GM12878 (cell line): ENCODE measurements around the gene CACNA2D1. TPM values are rescaled to one million over a fixed set of nuclear protein-coding genes. Genes with fewer than 3 reads are reported as not detected.

Source experiments
- ATAC-seq: fragments of 200-7000 bp; cut with Tn5 transposase; 3 replicates; pipeline ENCODE4 v1.9.1; 2020; ENCODE audit warnings: mild to moderate bottlenecking, moderate library complexity
- BruUV-seq: library from RNA; stranded (reverse); fragments of 400-500 nt; replicated peaks from 2 replicates; lab custom pipeline; 2021; lab: Mats Ljungman, UMichigan
- CTCF ChIA-PET: fragments of 300-600 bp; sonication (Branson Sonifier 250); formaldehyde crosslinking; extraction: SDS; loops from one replicate; lab custom pipeline; 2021; ENCODE audit warnings: inconsistent platforms; lab: Yijun Ruan, JAX
- POLR2A ChIA-PET: fragments of 350-600 bp; formaldehyde crosslinking; extraction: SDS; loops from one replicate; lab custom pipeline; 2021; ENCODE audit warnings: inconsistent platforms; lab: Charles Lee
- RAD21 ChIA-PET: fragments of 300-600 bp; sonication (Branson Sonifier 250); formaldehyde crosslinking; loops from one replicate; lab custom pipeline; 2023; ENCODE audit warnings: antibody characterized with exemption; ENCODE audit not compliant: unreplicated experiment; lab: Charles Lee
- SMC1A ChIA-PET: fragments of 300-600 bp; sonication (Branson Sonifier 250); formaldehyde crosslinking; loops from one replicate; lab custom pipeline; 2023; ENCODE audit not compliant: unreplicated experiment, uncharacterized antibody; lab: Charles Lee
- DNase-seq: peaks from one replicate; pipeline ENCODE4 v3.0.0-alpha.2; 2011; ENCODE audit warnings: low read depth, low spot score
- FAIRE-seq: peaks from 3 replicates; lab custom pipeline; 2011; peaks lifted over from hg19 to GRCh38; lab: Jason Lieb, UNC
- H2AFZ ChIP-seq: 2 replicates; pipeline ENCODE4 v1.6.0; 2011; ENCODE audit warnings: low read depth, low read length, control low read depth; ENCODE audit not compliant: control insufficient read depth
- H3K27ac ChIP-seq: 2 replicates; pipeline ENCODE4 v1.5.1; 2011; ENCODE audit warnings: control low read depth; ENCODE audit not compliant: control insufficient read depth, insufficient read depth
- H3K27me3 ChIP-seq, 2 experiments: replicated peaks in 1 of 2; 2 replicates each; pipeline versions ENCODE4 v1.6.0 to v1.6.1; 2011; ENCODE audit warnings: low read length in 1 of 2; ENCODE audit not compliant: control insufficient read depth in 2 of 2, insufficient read depth in 2 of 2
- H3K36me3 ChIP-seq, 2 experiments: 2 replicates each; pipeline ENCODE4 v1.5.1; 2011; ENCODE audit warnings: low read length in 1 of 2; ENCODE audit not compliant: control insufficient read depth in 2 of 2, insufficient read depth in 2 of 2
- H3K4me1 ChIP-seq: 2 replicates; pipeline ENCODE4 v1.6.1; 2011; ENCODE audit warnings: mild to moderate bottlenecking, low read length, moderate library complexity, mixed read lengths; ENCODE audit not compliant: control insufficient read depth, insufficient read depth
- H3K4me2 ChIP-seq: 2 replicates; pipeline ENCODE4 v1.6.0; 2011; ENCODE audit warnings: control low read depth; ENCODE audit not compliant: control insufficient read depth, insufficient read depth
- H3K4me3 ChIP-seq: fragments of 200-600 bp; sonication (generic); 2 replicates; pipeline ENCODE4 v1.5.1; 2016
- H3K79me2 ChIP-seq: 2 replicates; pipeline ENCODE4 v1.6.0; 2011; ENCODE audit warnings: low read length; ENCODE audit not compliant: control insufficient read depth, insufficient read depth
- H3K9ac ChIP-seq: 2 replicates; pipeline ENCODE4 v1.8.0; 2011; ENCODE audit warnings: low read length, control low read depth, mixed read lengths; ENCODE audit not compliant: control insufficient read depth, insufficient read depth
- H3K9me3 ChIP-seq: replicated peaks from 3 replicates; pipeline ENCODE4 v1.5.1; 2011; ENCODE audit warnings: mild to moderate bottlenecking, low read length; ENCODE audit not compliant: control insufficient read depth, insufficient read depth
- H4K20me1 ChIP-seq: 2 replicates; pipeline ENCODE4 v1.6.0; 2011; ENCODE audit not compliant: control insufficient read depth, insufficient read depth
- ATF7 ChIP-seq: fragments of 450-650 bp; IDR thresholded peaks from 2 replicates; pipeline ENCODE4 v1.6.1; 2016; ENCODE audit warnings: low read depth, mild to moderate bottlenecking
- CBX5 ChIP-seq: sonication (generic); IDR thresholded peaks from 2 replicates; pipeline ENCODE4 v1.6.1; 2016; ENCODE audit warnings: low read depth, moderate library complexity, mild to moderate bottlenecking, inconsistent platforms
- DPF2 ChIP-seq: fragments of 450-650 bp; IDR thresholded peaks from 2 replicates; pipeline ENCODE4 v1.6.1; 2017; ENCODE audit warnings: mild to moderate bottlenecking
- EP300 ChIP-seq, 2 experiments: fragments of 150-350 bp in 1 of 2; IDR thresholded peaks; 2 replicates each; pipeline ENCODE4 v1.6.1; 2011 to 2012; ENCODE audit warnings: low read depth in 2 of 2, low read length in 2 of 2, borderline replicate concordance in 1 of 2, improper control_type of control experiment in 1 of 2, inconsistent platforms in 1 of 2; ENCODE audit not compliant: control insufficient read depth in 1 of 2
- MTA2 ChIP-seq: fragments of 450-650 bp; IDR thresholded peaks from 2 replicates; pipeline ENCODE4 v1.6.1; 2016; ENCODE audit warnings: low read depth, mild to moderate bottlenecking, moderate library complexity
- RAD21 ChIP-seq: IDR thresholded peaks from 2 replicates; pipeline ENCODE4 v1.6.1; 2011; ENCODE audit warnings: mild to moderate bottlenecking, low read depth, low read length, moderate library complexity; ENCODE audit not compliant: insufficient read depth
- RELA ChIP-seq: fragments of 450-650 bp; IDR thresholded peaks from 2 replicates; pipeline ENCODE4 v1.8.0; 2014; ENCODE audit warnings: borderline replicate concordance; ENCODE audit not compliant: partially characterized antibody
- SMARCA5 ChIP-seq: fragments of 450-650 bp; IDR thresholded peaks from 2 replicates; pipeline ENCODE4 v1.6.1; 2017; ENCODE audit warnings: mild to moderate bottlenecking
- STAT3 ChIP-seq: IDR thresholded peaks from 2 replicates; pipeline ENCODE4 v1.6.1; 2011; ENCODE audit warnings: low read depth, low read length, improper control_type of control experiment
- TBL1XR1 ChIP-seq: IDR thresholded peaks from 2 replicates; pipeline ENCODE4 v1.6.1; 2012; ENCODE audit warnings: low read depth, low read length, improper control_type of control experiment
- WRNIP1 ChIP-seq: IDR thresholded peaks from 2 replicates; pipeline ENCODE4 v1.6.1; 2011; ENCODE audit warnings: low read depth, low read length, improper control_type of control experiment, borderline replicate concordance
- WGBS: methylation state at CpG from one replicate; pipeline ENCODE4 v1.1.6; 2016; ENCODE audit warnings: low lambda C conversion rate; ENCODE audit not compliant: insufficient replicate concordance, insufficient coverage; ENCODE audit errors: missing lambda C conversion rate; 5-methylcytosine and 5-hydroxymethylcytosine counted together
- in situ Hi-C: fragments of 300-500 bp; cut with MboI; formaldehyde crosslinking; loops from 9 replicates; pipeline ENCODE4 v1.14.3; 2018; ENCODE audit warnings: mixed read lengths
- intact Hi-C: fragments of 100-400 bp; cut with micrococcal nuclease; formaldehyde crosslinking; loops from one replicate; pipeline ENCODE4 v1.14.2; 2022; ENCODE audit not compliant: unreplicated experiment
- polyA plus RNA-seq, 11 experiments: library from polyadenylated mRNA; depleted of rRNA in 4 of 11; unstranded in 6 of 11; stranded (reverse) in 5 of 11; fragments of >200 nt; fragmentation: Nextera tagmentation in 4 of 11; fragmentation: Illumina TruSeq in 1 of 11; extraction: Ambion mirVana in 4 of 11; extraction: Trizol in 1 of 11; gene quantifications; 1 replicate in 1 of 11; 2 replicates in 10 of 11; pipeline versions ENCODE4 v1.2.1 to v1.2.3, GENCODE V29; 2011 to 2016; ENCODE audit warnings: inconsistent platforms in 2 of 11, missing spikeins in 2 of 11, low read depth in 1 of 11
- total RNA-seq, 4 experiments: library from RNA; depleted of rRNA in 3 of 4; stranded (reverse); fragments of >200 nt in 3 of 4; fragmentation: Illumina TruSeq in 1 of 4; extraction: Trizol in 1 of 4; gene quantifications; 2 replicates each; pipeline versions ENCODE4 v1.2.1 to v1.2.3, GENCODE V29; 2013 to 2021
- TF ChIP-seq, protein P1 (sequence below): fragments of 450-650 bp; IDR thresholded peaks from 2 replicates; pipeline ENCODE4 v1.6.1; 2017; ENCODE audit warnings: low read depth, mild to moderate bottlenecking, moderate library complexity
- TF ChIP-seq, protein P2 (sequence below): fragments of 450-650 bp; IDR thresholded peaks from 2 replicates; pipeline ENCODE4 v1.6.1; 2017; ENCODE audit warnings: mild to moderate bottlenecking, moderate library complexity
- TF ChIP-seq, protein P3 (sequence below): IDR thresholded peaks from 2 replicates; pipeline ENCODE4 v1.6.1; 2011; ENCODE audit warnings: low read depth, mild to moderate bottlenecking, low read length, moderate library complexity, borderline replicate concordance; ENCODE audit errors: extremely low read depth
- TF ChIP-seq, protein P4 (sequence below): IDR thresholded peaks from 2 replicates; pipeline ENCODE4 v1.6.1; 2011; ENCODE audit warnings: mild to moderate bottlenecking, low read depth, low read length, moderate library complexity; ENCODE audit not compliant: insufficient replicate concordance

Gene CACNA2D1
- total and polyA plus RNA-seq, 10 of the 15 experiments (the other 5 are each of a cell fraction or from before 2014, with no cell fraction given): 0.14 to 14.8 (median 0.97) TPM

DNA sequence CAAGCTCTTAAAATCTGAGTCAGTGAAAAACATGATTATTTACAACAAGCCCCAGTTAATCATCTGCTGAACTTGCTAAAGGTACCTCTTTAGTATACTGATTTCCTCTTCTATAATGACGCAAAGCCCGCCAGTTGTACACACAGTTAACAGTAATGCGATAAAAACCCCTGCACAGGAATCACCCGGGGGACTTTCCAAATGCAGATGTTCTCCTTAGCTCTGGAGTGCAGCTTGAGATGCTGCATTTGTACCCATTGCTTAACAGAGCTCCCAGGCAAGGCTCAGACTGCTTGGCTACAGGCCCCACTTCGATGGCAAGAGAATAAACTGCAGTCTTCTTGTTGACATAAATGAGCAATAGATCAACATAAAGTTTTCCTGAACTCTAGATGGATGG, 394.1 kb downstream of the CACNA2D1 start:
- ATAC-seq (peak; percentile 82), FAIRE-seq (no peak), DNase-seq (peak; percentile 23)
- Histone ChIP-seq H3K4me2 (no peak overlapping the region), H3K36me3 (no peaks in the 10 kb centered on the region), H3K4me1 (no peaks in the 10 kb centered on the region), H3K27ac (no peak overlapping the region), H3K9me3 (no peaks in the 10 kb centered on the region), H2AFZ (no peak overlapping the region; the same call in 1 of the 2 replicates), H3K27me3 (no peaks in the 10 kb centered on the region), H3K4me3 (no peak overlapping the region), H4K20me1 (no peaks in the 10 kb centered on the region), H3K79me2 (no peaks in the 10 kb centered on the region), H3K9ac (no peak overlapping the region)
- ChIA-PET POLR2A (interaction anchor here (0.8 to 2.8 kb wide), 4 partner anchors 29 to 57 kb away, joined by 3 to 8 read pairs (median 4); no protein-coding TSS in a partner anchor), SMC1A (interaction anchor here (0.6 to 2.6 kb wide), 19 partner anchors 16 to 523 kb away, joined by 3 to 25 read pairs (median 4); no protein-coding TSS in a partner anchor), CTCF (interaction anchor here (0.6 to 9.5 kb wide), 12 partner anchors 30 to 556 kb away, joined by 3 to 117 read pairs (median 4); no protein-coding TSS in a partner anchor), RAD21 (interaction anchor here (0.6 to 8.4 kb wide), 13 partner anchors 27 to 676 kb away, joined by 3 to 45 read pairs (median 5); no protein-coding TSS in a partner anchor)
- WGBS: 31% methylated on average over 5 of the region's 5 CpGs
- intact Hi-C loops: loop anchor here (10.0 kb wide), 2 partner anchors 115 to 555 kb away; no protein-coding TSS in a partner anchor
- in situ Hi-C loops: loop anchor here (10.0 kb wide), 1 partner anchor 685 kb away; no protein-coding TSS in a partner anchor
- no TSS peak for BruUV-seq
- 0 out of 2 replicates have a peak, but pooled peaks have one; percentile 35 for TF ChIP-seq DPF2
- TF ChIP-seq, protein P1, sequence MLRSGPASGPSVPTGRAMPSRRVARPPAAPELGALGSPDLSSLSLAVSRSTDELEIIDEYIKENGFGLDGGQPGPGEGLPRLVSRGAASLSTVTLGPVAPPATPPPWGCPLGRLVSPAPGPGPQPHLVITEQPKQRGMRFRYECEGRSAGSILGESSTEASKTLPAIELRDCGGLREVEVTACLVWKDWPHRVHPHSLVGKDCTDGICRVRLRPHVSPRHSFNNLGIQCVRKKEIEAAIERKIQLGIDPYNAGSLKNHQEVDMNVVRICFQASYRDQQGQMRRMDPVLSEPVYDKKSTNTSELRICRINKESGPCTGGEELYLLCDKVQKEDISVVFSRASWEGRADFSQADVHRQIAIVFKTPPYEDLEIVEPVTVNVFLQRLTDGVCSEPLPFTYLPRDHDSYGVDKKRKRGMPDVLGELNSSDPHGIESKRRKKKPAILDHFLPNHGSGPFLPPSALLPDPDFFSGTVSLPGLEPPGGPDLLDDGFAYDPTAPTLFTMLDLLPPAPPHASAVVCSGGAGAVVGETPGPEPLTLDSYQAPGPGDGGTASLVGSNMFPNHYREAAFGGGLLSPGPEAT: peak; percentile 89
- no peak for TF ChIP-seq CBX5
- TF ChIP-seq, protein P2, sequence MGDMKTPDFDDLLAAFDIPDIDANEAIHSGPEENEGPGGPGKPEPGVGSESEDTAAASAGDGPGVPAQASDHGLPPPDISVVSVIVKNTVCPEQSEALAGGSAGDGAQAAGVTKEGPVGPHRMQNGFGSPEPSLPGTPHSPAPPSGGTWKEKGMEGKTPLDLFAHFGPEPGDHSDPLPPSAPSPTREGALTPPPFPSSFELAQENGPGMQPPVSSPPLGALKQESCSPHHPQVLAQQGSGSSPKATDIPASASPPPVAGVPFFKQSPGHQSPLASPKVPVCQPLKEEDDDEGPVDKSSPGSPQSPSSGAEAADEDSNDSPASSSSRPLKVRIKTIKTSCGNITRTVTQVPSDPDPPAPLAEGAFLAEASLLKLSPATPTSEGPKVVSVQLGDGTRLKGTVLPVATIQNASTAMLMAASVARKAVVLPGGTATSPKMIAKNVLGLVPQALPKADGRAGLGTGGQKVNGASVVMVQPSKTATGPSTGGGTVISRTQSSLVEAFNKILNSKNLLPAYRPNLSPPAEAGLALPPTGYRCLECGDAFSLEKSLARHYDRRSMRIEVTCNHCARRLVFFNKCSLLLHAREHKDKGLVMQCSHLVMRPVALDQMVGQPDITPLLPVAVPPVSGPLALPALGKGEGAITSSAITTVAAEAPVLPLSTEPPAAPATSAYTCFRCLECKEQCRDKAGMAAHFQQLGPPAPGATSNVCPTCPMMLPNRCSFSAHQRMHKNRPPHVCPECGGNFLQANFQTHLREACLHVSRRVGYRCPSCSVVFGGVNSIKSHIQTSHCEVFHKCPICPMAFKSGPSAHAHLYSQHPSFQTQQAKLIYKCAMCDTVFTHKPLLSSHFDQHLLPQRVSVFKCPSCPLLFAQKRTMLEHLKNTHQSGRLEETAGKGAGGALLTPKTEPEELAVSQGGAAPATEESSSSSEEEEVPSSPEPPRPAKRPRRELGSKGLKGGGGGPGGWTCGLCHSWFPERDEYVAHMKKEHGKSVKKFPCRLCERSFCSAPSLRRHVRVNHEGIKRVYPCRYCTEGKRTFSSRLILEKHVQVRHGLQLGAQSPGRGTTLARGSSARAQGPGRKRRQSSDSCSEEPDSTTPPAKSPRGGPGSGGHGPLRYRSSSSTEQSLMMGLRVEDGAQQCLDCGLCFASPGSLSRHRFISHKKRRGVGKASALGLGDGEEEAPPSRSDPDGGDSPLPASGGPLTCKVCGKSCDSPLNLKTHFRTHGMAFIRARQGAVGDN: peak; percentile 51; the same call in 1 of the 2 replicates
- TF ChIP-seq, protein P3, sequence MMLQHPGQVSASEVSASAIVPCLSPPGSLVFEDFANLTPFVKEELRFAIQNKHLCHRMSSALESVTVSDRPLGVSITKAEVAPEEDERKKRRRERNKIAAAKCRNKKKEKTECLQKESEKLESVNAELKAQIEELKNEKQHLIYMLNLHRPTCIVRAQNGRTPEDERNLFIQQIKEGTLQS: no peak
- peak; percentile 89 for TF ChIP-seq RELA
- TF ChIP-seq STAT3: no peak
- TF ChIP-seq EP300 (IDR thresholded peaks at IDR 0.05; ENCODE audit: borderline replicate concordance in 1 of 2, control insufficient read depth in 1 of 2, low read depth in 2 of 2, low read length in 2 of 2): peak; percentile 61 to 71; a peak in 2 of 4 replicates
- TF ChIP-seq SMARCA5: peak; percentile 17; the same call in 1 of the 2 replicates
- TF ChIP-seq ATF7: peak; percentile 53; the same call in 1 of the 2 replicates
- TF ChIP-seq MTA2: peak; percentile 71; the same call in 1 of the 2 replicates
- no peak for TF ChIP-seq RAD21
- TF ChIP-seq, protein P4, sequence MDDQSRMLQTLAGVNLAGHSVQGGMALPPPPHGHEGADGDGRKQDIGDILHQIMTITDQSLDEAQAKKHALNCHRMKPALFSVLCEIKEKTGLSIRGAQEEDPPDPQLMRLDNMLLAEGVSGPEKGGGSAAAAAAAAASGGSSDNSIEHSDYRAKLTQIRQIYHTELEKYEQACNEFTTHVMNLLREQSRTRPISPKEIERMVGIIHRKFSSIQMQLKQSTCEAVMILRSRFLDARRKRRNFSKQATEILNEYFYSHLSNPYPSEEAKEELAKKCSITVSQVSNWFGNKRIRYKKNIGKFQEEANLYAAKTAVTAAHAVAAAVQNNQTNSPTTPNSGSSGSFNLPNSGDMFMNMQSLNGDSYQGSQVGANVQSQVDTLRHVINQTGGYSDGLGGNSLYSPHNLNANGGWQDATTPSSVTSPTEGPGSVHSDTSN: no peak
- TF ChIP-seq WRNIP1: no peak
- no peak for TF ChIP-seq TBL1XR1
